NCI-H128 (cell line): Measurements from ENCODE around the gene ACLY.
"Not testable (repeated sequence)": the region's sequence is repeated elsewhere in the genome, so short reads cannot be mapped to it uniquely, and the experiment has no call there.

Source experiments
- DNase-seq: peaks from one replicate; lab custom pipeline; 2025; ENCODE audit not compliant: unreplicated experiment; lab: John Stamatoyannopoulos, UW

The ACLY gene

DNA sequence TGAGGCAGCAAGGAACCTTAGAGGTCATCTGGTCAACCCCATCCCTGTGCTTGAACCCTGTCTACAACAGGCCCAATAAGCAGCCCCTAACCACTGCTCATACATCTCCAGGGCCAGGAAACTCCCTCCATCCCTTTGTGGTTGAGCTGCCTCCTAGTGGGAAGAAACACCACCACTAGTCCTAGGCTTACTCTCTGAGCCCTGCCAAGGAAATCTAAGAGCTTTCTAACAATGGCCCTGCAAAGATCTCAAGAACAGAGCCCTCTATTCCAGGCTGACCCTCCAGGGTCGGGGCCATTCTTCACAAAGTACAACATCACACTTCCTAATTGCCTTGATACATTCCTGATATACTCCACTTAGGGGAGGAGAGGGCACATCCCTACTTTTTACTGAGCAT, 5.8 kb downstream of the ACLY start:
- no peak for DNase-seq

GRCh38 chr17:41910701-41911391, 7.9 kb downstream of the ACLY start:
- DNase-seq = no peak

DNA sequence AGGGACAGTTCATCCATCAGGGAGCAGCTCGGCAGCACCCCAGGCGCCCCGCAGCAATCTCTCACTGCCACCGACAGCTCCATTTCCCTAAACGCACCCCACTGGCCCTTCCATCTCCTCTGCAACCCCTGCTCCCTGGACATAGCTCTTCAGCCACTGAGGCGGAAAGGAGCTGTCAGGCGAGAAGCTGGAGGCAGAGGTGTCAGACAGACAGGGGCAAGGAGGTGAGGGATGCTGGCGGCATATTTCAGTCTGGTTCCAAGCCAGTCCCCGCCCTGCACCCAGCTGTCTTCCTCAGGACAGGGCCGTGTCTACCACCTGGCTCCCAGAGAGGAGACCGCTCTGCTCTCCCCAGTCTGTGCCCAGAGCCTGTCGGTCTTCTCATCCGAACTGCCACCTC, 9.7 kb downstream of the ACLY start:
- DNase-seq = no peak

- no peak for DNase-seq
Observed at GRCh38 chr17:41907633-41908539, 10.9 kb downstream of the ACLY start.

DNA sequence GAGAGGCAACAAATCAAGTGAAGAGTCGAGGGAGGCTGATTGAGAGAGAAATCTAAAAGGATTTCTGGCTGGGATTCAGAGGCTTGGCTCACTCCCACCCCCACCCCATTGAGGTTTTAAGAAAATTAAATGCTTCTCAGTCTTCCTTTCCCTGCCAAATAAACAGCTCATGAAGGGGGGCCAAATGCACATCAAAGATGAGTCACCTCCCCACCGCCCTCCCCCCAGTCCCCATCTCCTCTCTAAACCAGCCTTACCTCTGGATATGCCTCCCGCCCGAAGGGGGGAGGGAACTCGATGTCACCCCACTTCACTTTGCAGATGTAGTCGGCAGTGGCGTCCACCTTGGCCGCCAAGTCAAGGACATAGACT, 11.6 kb downstream of the ACLY start:
- peak; percentile 40 for DNase-seq

GRCh38 chr17:41906465-41907184, 12.1 kb downstream of the ACLY start:
- DNase-seq = no peak

- DNase-seq = no peak
Observed at GRCh38 chr17:41905172-41905571, 13.6 kb downstream of the ACLY start.

DNA sequence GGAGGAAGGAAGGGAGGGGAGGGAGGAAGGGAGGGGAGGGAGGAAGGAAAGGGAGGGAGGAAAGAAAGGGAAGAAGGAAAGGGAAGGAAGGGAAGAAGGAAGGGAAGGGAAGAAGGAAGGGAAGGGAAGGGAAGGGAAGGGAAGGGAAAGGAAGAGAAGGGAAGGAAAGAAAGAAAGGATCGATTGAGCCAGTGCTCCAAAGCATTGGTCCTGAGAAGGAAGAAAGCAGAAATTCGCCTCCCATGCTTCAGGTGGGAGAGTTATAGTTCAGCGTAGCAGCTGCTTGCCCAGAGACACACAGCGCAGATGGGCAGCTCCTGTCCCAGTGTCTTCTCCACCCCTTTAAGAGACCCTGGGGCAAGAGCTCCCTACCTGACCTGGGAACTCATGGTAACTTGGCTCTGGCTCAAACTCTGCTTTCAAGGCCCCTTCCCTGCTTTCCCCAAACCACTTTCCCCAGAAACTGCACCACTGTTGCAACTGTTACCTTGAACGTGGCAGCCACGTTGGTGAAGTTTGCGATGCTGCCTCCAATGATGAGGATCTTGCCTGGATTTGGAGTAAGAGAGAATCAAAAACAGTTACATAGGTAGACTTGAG, 14.4 kb downstream of the ACLY start:
- DNase-seq = no peak

DNA sequence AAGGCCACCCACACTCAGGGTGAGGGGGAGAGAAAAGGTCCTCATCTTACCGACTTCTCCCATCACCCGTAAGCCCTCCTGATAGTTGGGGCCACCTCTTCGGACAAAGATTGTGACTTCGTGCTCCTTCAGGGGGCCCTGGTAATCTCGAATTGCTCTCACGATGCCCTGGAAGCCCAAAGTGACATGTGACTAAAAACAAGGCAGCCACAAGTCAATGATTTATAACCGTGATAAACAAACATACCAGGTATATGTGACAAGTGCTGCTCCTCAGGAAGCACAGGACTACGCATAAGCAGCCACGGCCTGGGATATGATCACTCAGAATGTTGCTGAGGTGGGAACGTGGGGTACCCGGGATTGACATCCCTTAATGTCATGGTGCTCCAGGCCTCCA, 17.1 kb downstream of the ACLY start:
- no peak for DNase-seq

GRCh38 chr17:41896726-41897125, 22.0 kb downstream of the ACLY start:
- no peak for DNase-seq

- DNase-seq = no peak
Observed at GRCh38 chr17:41895617-41896016, 23.1 kb downstream of the ACLY start.

- DNase-seq = no peak
Observed at GRCh38 chr17:41894791-41895331, 23.9 kb downstream of the ACLY start.

DNA sequence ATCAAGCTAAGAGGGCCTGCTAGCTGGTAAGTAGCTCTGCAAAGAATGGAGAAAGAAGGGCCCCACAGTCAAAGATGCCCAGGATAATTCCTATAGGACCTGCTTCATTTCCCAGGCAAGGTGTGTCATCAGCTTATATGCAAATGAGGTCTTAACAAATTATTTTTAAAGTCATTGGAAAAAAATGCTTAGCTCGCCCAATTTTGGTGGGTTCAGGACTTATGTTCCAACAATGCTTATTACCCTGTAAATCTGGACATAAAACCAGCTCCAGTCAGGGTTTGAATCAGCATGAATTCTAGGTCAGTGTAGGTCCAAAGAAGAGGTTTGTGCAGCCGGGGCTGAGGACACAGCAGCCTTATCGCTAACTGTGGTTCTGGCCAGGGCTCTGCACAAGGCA, 25.4 kb downstream of the ACLY start:
- no peak for DNase-seq

GRCh38 chr17:41892021-41892376, 26.8 kb downstream of the ACLY start:
- DNase-seq = no peak

DNA sequence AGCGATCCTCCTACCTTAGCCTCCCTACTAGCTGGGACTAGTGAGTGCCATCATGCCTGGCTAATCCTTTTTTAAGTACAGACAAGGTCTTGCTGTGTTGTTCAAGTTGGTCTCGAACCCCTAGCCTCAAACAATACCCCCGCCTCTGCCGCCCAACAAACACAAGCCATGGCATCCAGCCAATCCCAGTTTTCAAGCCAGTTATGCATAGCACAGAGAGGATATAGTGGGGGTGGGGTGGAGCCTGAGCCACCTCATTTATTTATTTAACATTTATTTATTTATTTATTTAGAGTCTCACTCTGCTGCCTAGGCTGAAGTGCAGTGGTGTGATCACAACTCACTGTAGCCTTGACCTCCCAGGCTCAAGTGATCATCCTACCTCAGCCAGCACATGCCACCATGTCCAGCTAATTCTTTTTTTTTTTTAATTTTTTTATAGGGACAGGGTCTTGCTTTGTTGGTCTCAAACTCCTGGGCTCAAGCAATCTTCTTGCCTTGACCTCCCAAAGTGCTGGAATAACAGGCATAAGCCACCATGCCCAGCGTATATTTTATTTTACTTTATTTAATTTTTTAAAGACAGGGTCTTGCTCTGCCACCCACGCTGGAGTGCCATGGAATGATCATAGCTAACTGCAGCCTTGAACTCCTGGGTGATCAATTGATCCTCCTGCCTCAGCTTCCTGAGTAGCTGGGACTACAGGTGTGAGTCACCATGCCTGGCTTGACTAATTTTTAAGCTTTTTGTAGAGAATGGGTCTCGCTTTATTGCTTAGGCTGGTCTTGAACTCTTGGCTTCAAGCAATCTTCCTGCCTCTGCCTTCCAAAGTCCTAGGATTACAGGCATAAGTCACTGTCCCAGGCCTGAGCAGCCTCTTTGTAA, 27.4 kb downstream of the ACLY start:
- DNase-seq = no peak

- no peak for DNase-seq
Observed at GRCh38 chr17:41888332-41888965, 30.3 kb downstream of the ACLY start.

GRCh38 chr17:41885733-41886132, 33.0 kb downstream of the ACLY start:
- no peak for DNase-seq

- DNase-seq = no peak
Observed at GRCh38 chr17:41882756-41883155, 36.0 kb downstream of the ACLY start.

- no peak for DNase-seq
Observed at GRCh38 chr17:41880130-41880529, 38.6 kb downstream of the ACLY start.

DNA sequence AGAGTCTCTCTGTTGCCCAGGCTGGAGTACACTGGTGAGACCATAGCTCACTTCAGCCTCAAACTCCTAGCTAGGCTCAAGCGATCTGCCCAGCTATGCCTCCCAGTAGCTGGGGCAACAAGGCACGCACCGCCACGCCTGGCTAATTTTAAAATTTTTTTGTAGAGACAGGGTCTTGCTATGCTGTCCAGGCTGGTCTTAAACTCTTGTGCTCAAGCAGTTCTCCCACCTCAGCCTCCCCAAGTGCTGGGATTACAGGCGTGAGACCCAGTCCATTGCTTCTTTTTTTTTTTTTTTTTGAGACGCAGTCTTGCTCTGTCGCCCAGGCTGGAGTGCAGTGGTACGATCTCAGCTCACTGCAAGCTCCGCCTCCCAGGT, 44.5 kb downstream of the ACLY start:
- not testable (repeated sequence) for DNase-seq
